ENCODE data around the gene RBMS3. TPM values are rescaled to one million over a fixed set of nuclear protein-coding genes. Genes with fewer than 3 reads are reported as not detected.

RBMS3 gene
- total and polyA plus RNA-seq, 2 of the 8 experiments (the other 6 are each of a cell fraction or from before 2014, with no cell fraction given): 3.7 to 6.9 TPM

DNA sequence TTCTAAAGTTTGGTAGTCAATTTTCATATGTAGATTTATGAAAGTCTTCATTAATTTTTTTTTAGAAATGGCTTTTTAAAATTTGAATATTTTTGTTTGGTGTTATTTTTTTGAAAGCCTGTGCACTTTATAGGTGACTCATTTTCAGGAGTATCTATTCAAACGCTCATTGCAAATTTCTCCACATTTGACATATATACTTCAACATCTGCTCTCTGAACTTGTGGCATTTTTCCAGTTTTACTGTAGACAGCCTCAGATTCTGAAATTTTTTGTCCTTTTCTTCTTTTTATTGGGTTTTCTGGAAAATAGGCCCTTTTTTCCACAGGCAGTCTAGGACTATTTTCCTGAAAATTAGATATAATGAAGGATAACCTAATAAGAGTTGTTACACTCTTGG, 396.6 kb downstream of the RBMS3 start:
- Histone ChIP-seq H3K27ac (ENCODE audit: low read depth, low read length) (no peak overlapping the region), H3K27me3 (replicated peaks in 1 of 4; ENCODE audit: control insufficient read depth in 3 of 4, extremely low read depth in 1 of 4, insufficient read depth in 3 of 4, low read length in 3 of 4) (no peaks in the 10 kb centered on the region), H4K91ac (replicated peaks; ENCODE audit: insufficient read length, low read length) (no peak overlapping the region), H3K4me3 (ENCODE audit: extremely low read depth in 1 of 4, insufficient read depth in 2 of 4, low read depth in 3 of 4, low read length in 4 of 4) (no peak overlapping the region), H3K56ac (replicated peaks; ENCODE audit: insufficient read length, low read depth, low read length) (no peak overlapping the region), H2AK5ac (ENCODE audit: low read depth, low read length) (no peak overlapping the region), H3K9me3 (ENCODE audit: insufficient read depth in 2 of 2, low read depth in 1 of 2, low read length in 1 of 2) (no peaks in the 10 kb centered on the region), H3K79me2 (ENCODE audit: control insufficient read depth in 1 of 2, insufficient read depth in 2 of 2, low read length in 2 of 2) (no peaks in the 10 kb centered on the region), H3K4me1 (replicated peaks in 1 of 4; ENCODE audit: control insufficient read depth in 3 of 4, insufficient read depth in 4 of 4, low read length in 3 of 4) (no peaks in the 10 kb centered on the region), H3K4me2 (ENCODE audit: insufficient read depth in 1 of 2, low read depth in 2 of 2, low read length in 2 of 2) (no peak overlapping the region), H4K8ac (ENCODE audit: extremely low read depth, insufficient read depth, low read length) (no peak overlapping the region), H2AFZ (ENCODE audit: low read length) (no peak overlapping the region), H3K36me3 (ENCODE audit: control insufficient read depth in 2 of 4, insufficient read depth in 4 of 4, low read length in 3 of 4) (no peaks in the 10 kb centered on the region), H3K18ac (ENCODE audit: extremely low read depth, low read length) (no peak overlapping the region), H3K23ac (ENCODE audit: insufficient read length) (no peak overlapping the region), H3K9ac (replicated peaks in 1 of 4; ENCODE audit: extremely low read depth in 1 of 4, low read depth in 3 of 4, low read length in 3 of 4) (no peak overlapping the region), H2BK15ac (ENCODE audit: low read length) (no peak overlapping the region), H2BK5ac (ENCODE audit: low read depth, low read length) (no peak overlapping the region), H3K23me2 (ENCODE audit: low read depth, low read length) (no peaks in the 10 kb centered on the region), H3K14ac (ENCODE audit: insufficient read length) (no peak overlapping the region), H4K5ac (ENCODE audit: insufficient read length, low read depth, low read length) (no peak overlapping the region), H3K79me1 (ENCODE audit: low read depth, low read length) (no peaks in the 10 kb centered on the region), H2BK120ac (replicated peaks; ENCODE audit: low read depth, low read length) (no peak overlapping the region), H2BK20ac (ENCODE audit: low read length) (no peak overlapping the region), H2BK12ac (ENCODE audit: low read depth, low read length) (no peak overlapping the region), H4K20me1 (replicated peaks in 1 of 2; ENCODE audit: control insufficient read depth in 1 of 2, insufficient read depth in 2 of 2, low read length in 2 of 2) (no peaks in the 10 kb centered on the region), H3K4ac (replicated peaks; ENCODE audit: insufficient read length, low read depth, low read length) (no peak overlapping the region)
- WGBS, 2 experiments (ENCODE audit: extremely low coverage in 1 of 2, insufficient coverage in 1 of 2, insufficient read length in 1 of 2, insufficient replicate concordance in 2 of 2, low coverage in 1 of 2, low lambda C conversion rate in 2 of 2, missing lambda C conversion rate in 1 of 2): 94% methylated on average over 1 of the region's 1 CpG; no CpG with 5 or more reads in 1 of the 2 experiments
- ChIA-PET POLR2A (ENCODE audit: partially characterized antibody) (no interaction called here), CTCF (ENCODE audit: partially characterized antibody) (interaction anchor here (0.6 kb wide), 1 partner anchor 189 kb away, joined by 3 read pairs; no protein-coding TSS in a partner anchor)
- TF ChIP-seq TAF1 (IDR thresholded peaks at IDR 0.05; ENCODE audit: low read depth, low read length) (no peak), CHD1 (IDR thresholded peaks at IDR 0.05; ENCODE audit: low read depth, low read length) (no peak), KDM4A (IDR thresholded peaks at IDR 0.05; ENCODE audit: low read depth, low read length, severe bottlenecking) (no peak), FOSL1 (IDR thresholded peaks at IDR 0.05; ENCODE audit: insufficient read depth, low read depth, low read length) (no peak), RNF2 (IDR thresholded peaks at IDR 0.05; ENCODE audit: borderline replicate concordance, low read depth, low read length, missing control alignments, poor library complexity, severe bottlenecking) (no peak), SIN3A (conservative IDR thresholded peaks at IDR 0.05 in 1 of 2, IDR thresholded peaks at IDR 0.05 in 1 of 2; ENCODE audit: low read depth in 1 of 2, low read length in 2 of 2) (no peak)
- DNase-seq (ENCODE audit: low read depth in 1 of 2, low spot score in 2 of 2) (no peak), FAIRE-seq (no peak)
